ENCODE results near the gene SRBD1.

GRCh38 chr2:45616658-45617411, 5.8 kb upstream of the SRBD1 start:
- TF ChIP-seq POLR2AphosphoS5 (IDR thresholded peaks at IDR 0.05; ENCODE audit: low read depth, low read length) (no peak), TAF1 (IDR thresholded peaks at IDR 0.05; ENCODE audit: borderline replicate concordance, insufficient read depth, low read length) (no peak), REST (IDR thresholded peaks at IDR 0.05; ENCODE audit: insufficient read depth in 1 of 2, low read depth in 2 of 2, low read length in 2 of 2) (no peak), FOXP2 (optimal IDR thresholded peaks at IDR 0.05; ENCODE audit: borderline replicate concordance, extremely low read depth, extremely low read length, insufficient read depth) (no peak), SIN3A (IDR thresholded peaks at IDR 0.05; ENCODE audit: borderline replicate concordance, insufficient read depth, low read length) (no peak)

Measured in PFSK-1 (cell line).